LoVo (cell line): ENCODE measurements around the gene ARHGAP23.
A peak's percentile ranks its signal among the peaks of the same experiment; 100 is the strongest.

ENCODE experiments used
- DNase-seq: peaks from one replicate; pipeline ENCODE4 v3.0.0-alpha.2; 2016; ENCODE audit warnings: low spot score

Gene ARHGAP23

GRCh38 chr17:38549285-38549684 lies 121.0 kb downstream of the ARHGAP23 start:
- DNase-seq, result no peak

- DNase-seq, result no peak
Measured at GRCh38 chr17:38550661-38551060, 122.4 kb downstream of the ARHGAP23 start.

DNA sequence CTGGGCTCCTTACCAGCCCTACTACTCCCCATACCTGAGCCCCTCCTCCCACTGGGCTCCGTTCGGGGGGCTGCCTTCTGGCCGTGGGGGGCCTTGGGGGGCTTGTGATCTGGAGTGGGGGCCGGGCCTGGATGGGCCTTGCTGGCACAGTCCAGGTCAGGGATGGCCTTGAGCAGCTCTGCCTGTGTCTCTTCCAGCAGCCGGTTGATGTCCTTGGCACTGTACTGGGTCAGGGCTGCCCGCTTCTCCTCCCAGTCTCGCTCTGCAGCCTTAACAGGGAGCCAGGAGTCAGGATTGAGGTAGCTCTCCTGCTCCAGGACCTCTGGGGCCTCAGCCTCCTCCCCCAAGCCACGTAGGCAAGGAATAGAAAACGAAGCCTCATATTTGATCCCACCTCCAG lies 122.9 kb downstream of the ARHGAP23 start:
- no peak for DNase-seq

- no peak for DNase-seq
Measured at GRCh38 chr17:38552343-38552742, 124.1 kb downstream of the ARHGAP23 start.

DNA sequence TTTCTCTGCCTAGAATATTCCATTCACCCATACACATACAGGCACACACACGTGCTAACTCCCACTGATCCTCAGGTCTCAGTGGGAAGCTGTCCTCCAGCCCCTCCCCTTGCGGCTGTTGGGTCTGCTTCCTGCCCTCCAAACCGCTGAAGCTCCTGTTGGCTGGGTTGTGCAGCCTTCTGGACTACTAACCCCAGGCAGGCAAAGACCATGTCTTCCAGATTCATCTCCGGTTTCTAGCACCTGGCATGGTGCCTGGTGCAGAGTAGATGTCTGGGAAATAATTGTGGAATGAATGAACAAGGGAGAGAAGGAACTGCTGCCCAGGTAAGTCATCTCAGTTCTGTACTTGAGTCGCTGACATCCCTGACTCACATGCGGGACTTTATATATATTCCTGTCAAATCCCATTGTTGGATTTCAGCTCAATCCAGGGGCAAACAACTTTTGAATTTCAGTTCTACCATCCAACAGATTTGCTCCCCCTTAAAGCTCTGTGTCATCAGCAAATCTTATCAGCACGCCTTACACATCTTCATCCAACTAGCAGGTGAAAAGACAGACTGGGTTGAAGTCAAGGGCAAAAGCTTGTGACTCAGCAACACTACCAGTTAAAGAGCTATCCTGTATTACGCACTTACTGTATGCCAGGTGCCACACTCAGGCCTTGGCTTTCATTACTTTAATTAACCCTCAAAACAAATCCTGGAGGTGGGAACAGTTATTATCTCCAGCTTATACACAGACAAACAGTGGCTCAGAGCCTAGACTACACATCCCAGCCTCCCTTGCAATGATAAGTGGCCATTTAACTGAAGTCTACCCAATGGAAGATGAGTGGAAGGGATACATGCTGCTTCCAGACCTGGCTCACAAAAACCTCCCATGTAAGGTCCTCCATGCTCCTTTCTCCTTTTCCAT lies 126.4 kb downstream of the ARHGAP23 start:
- no peak for DNase-seq

GRCh38 chr17:38556239-38556638 lies 128.0 kb downstream of the ARHGAP23 start:
- no peak for DNase-seq

DNA sequence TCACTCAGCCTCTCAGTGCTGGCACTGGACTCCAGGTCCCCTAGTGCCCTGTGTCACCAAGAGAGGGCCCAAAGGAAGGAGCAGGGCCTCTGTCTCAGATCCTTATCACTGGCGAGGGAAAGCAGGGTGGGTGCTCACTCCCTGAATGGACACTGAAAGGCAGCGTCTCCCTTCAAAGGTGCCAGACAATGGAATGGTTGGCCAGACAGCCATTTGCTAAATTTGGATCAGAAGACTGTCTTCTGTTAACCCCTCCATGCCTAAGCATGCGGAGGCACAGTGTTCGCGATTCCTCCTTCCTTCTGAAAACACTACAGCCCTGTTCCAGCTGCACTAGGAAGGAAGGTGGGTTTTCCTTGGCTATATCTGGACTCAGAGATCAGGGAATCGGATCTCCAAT lies 129.1 kb downstream of the ARHGAP23 start:
- DNase-seq, result no peak

DNA sequence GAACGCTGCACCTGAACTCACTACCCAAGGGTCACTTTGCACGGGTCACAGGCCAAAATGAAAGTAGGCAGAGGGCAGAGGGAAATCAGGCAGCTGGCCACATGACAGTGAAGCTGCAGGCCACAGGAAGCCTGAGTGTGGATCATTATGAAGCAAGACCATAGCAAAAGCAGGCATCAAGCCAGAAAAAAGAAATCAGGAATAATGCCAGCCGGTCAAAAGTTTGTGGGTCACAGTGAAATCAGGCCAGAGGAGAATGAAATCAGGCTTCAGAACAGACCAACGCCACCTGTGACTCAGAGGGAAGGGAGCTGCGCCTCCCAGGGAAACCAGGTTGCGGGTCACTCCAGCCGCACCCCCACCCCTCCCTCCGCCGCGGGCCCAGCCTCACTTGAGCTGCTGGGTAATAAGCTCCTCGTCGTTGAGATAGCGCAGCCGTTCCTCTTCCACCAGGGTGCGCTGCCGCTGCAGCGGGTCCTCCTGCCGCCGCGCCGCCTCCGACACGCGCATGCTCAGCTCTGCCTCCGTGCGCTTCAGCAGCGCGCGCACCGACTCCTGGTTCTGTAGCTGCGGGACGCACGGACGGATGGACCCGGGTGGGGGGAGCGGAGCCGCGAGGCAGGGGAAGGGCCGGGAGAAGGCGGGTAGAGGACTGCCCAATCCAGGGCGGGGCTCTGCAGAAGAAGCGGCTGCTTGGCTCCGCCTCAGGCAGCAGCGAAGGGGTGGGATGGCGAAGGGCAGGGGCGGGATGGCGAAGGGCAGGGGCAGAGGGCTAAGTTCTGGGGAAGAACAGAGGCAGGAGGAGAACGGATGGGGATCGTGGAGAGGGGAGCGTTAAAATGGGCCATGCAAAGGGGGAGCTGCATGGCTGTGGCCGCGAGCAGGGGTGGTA lies 129.8 kb downstream of the ARHGAP23 start:
- DNase-seq, result peak; percentile 97

DNA sequence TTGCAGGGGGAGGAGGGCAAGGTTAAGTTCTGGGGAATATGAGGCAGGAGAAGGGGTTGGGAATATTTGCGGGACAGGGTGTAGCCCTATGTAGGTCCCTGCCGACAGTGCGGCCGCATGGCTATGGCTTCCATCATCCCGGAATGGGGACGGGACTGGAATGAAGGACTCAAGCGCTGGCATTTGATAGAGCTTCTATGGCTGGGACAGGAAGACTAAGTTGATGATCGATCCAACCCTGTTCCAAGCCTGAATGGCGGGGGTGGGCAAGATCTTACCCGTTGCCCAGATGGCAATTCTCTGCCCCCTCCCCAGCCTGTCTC lies 130.4 kb downstream of the ARHGAP23 start:
- DNase-seq, result peak; percentile 18

- DNase-seq, result peak; percentile 94
Measured at GRCh38 chr17:38559051-38559879, 131.0 kb downstream of the ARHGAP23 start.

- no peak for DNase-seq
Measured at GRCh38 chr17:38559880-38560230, 131.6 kb downstream of the ARHGAP23 start.

DNA sequence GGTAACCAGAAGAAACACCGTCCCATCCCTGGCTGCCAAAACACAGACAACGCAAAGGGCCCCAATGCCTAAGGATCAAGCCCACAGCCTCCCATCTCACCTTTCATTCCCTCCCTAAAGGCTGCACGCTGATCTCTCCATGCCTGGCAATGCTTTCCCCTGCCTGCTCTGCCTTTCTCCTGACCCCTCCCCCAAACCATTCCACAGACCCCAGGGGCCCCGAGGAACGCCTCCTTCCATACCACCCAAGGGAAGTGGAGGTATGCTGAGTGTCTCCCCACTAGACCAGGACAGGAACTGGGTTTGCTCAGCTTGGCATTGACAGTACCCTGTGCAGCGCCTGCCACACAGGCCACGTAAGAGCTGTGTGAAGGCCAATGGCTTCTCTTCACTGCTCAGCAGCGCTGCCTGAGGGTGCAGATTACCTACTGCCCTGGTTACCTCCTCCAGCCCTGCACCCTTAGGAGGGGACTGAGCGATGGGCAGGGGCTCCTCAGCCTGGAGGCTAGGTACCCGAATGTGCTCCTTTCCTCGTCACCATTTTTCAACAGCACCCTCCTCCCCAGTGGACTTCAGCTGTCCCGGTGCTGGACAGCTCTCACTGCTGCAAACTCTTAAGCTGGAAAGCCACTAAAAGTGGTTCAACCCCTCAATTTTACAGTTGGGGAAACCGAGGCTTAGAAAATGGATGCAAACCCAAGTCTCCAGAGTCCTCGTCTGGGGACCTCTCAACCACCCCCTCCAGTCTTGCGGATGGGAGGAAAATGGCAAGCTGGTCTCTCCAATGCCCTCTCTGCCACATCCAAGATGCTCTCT lies 132.4 kb downstream of the ARHGAP23 start:
- no peak for DNase-seq

GRCh38 chr17:38561416-38562214 lies 133.4 kb downstream of the ARHGAP23 start:
- no peak for DNase-seq
